B cell (primary cell): ENCODE results near the gene BBS2.

Experiments used
- EZH2 ChIP-seq: IDR thresholded peaks from 2 replicates; pipeline ENCODE4 v1.6.1; 2012; ENCODE audit warnings: borderline replicate concordance, low read depth, mild to moderate bottlenecking, moderate library complexity, low read length; ENCODE audit not compliant: insufficient read depth, poor library complexity, severe bottlenecking
- TF ChIP-seq, protein P1 (sequence below): fragments of 200-600 bp; IDR thresholded peaks from one replicate; pipeline ENCODE4 v1.8.0; 2022; ENCODE audit warnings: antibody characterized with exemption, mild to moderate bottlenecking

DNA sequence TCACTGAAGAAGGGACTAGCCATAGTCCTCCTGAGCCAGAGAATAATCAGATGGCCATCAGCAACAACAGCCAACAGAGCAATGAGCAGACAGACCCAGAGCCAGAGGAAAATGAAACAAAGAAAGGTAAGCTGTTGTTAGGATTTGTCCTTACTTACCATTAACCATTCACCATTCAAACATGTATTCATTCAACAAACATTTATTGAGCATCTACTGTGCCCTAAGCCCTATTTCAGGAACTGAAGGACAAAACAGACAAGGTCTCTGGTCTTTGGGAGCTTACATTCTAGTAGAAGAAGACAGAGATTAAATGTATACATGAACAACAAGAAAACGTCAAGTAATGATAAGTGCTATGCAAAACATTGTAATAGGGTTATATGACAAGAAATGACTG is 49.2 kb downstream of the BBS2 start:
- TF ChIP-seq, protein P1, sequence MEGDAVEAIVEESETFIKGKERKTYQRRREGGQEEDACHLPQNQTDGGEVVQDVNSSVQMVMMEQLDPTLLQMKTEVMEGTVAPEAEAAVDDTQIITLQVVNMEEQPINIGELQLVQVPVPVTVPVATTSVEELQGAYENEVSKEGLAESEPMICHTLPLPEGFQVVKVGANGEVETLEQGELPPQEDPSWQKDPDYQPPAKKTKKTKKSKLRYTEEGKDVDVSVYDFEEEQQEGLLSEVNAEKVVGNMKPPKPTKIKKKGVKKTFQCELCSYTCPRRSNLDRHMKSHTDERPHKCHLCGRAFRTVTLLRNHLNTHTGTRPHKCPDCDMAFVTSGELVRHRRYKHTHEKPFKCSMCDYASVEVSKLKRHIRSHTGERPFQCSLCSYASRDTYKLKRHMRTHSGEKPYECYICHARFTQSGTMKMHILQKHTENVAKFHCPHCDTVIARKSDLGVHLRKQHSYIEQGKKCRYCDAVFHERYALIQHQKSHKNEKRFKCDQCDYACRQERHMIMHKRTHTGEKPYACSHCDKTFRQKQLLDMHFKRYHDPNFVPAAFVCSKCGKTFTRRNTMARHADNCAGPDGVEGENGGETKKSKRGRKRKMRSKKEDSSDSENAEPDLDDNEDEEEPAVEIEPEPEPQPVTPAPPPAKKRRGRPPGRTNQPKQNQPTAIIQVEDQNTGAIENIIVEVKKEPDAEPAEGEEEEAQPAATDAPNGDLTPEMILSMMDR = no peak
- TF ChIP-seq EZH2 = no peak
